Glutamatergic neuron (in vitro differentiated cells): ENCODE measurements around the gene FAM90A1. TPM values are rescaled to one million over a fixed set of nuclear protein-coding genes. Genes with fewer than 3 reads are reported as not detected.
A peak's percentile ranks its signal among the peaks of the same experiment; 100 is the strongest.
"Not testable (repeated sequence)": the region's sequence is repeated elsewhere in the genome, so short reads cannot be mapped to it uniquely, and the experiment has no call there.

Experiments used
- DNase-seq: peaks from one replicate; pipeline ENCODE4 v3.0.0; 2022
- H3K27ac Mint-ChIP-seq: one replicate; pipeline ENCODE4 v1.8.0; 2020; ENCODE audit warnings: mild to moderate bottlenecking, mixed read lengths, inconsistent platforms; ENCODE audit not compliant: unreplicated experiment
- H3K27me3 Mint-ChIP-seq: one replicate; pipeline ENCODE4 v1.8.0; 2020; ENCODE audit warnings: mild to moderate bottlenecking, moderate library complexity, mixed read lengths, inconsistent platforms; ENCODE audit not compliant: unreplicated experiment
- H3K36me3 Mint-ChIP-seq: one replicate; pipeline ENCODE4 v1.8.0; 2020; ENCODE audit warnings: mild to moderate bottlenecking, mixed read lengths, inconsistent platforms; ENCODE audit not compliant: unreplicated experiment
- H3K4me1 Mint-ChIP-seq: one replicate; pipeline ENCODE4 v1.8.0; 2020; ENCODE audit warnings: mild to moderate bottlenecking, low read depth, mixed read lengths, inconsistent platforms; ENCODE audit not compliant: unreplicated experiment
- H3K4me3 Mint-ChIP-seq: one replicate; pipeline ENCODE4 v1.8.0; 2020; ENCODE audit warnings: mild to moderate bottlenecking, mixed read lengths, inconsistent platforms; ENCODE audit not compliant: unreplicated experiment
- H3K9me3 Mint-ChIP-seq: one replicate; pipeline ENCODE4 v1.8.0; 2020; ENCODE audit warnings: mild to moderate bottlenecking, moderate library complexity, mixed read lengths, inconsistent platforms; ENCODE audit not compliant: unreplicated experiment
- total RNA-seq: library from RNA; stranded (reverse); fragmentation: NEBNext Ultra II Directional; extraction: Animal tissue kit (Norgen Biotek cat#: 25700); gene quantifications from one replicate; pipeline ENCODE4 v1.2.1, GENCODE V29; 2021; ENCODE audit not compliant: unreplicated experiment

Gene FAM90A1
- total RNA-seq, 1 donor from 2014 or later, result 0.54 TPM

DNA sequence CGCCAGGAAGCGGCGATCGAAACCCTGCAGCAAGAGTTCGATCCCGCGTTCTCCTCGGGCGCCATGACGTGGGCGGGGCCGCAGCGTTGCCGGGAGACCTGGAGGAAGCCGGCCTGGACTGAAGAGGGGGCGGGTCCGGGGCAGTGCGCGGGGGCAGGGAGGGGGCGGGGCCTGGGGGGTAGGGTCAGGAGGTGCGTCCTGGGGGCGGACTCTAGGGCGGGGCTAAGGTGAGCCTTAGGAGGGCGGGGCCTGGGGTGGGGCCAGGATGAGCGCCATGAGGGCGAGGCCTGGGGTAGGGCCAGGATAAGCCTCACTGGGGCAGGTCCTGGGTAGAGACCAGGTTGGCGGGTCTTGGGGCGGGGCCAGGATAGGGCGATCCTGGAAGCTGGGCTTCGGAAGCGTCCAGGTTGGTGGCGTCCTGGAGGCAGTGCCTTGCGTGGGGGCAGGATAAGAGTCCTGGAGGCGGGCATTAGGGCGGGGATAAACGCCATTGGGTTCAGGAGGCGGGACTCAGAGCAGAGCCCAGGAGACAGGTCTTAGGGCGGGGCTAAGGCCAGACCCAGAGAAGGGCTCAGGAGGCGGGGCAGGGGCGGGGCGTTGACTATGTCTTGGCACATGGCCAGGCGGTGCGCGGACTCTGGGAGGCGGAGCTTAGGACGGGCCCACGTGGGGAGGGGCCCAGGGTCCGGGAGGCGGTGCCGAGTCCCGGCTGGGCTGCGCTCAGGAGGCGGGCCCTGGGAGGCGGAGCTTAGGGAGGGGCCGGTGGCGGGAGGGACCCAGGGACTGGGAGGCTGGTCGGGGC lies 15.7 kb upstream of the FAM90A1 start:
- H3K9me3 Mint-ChIP-seq, H3K36me3 Mint-ChIP-seq, H3K4me1 Mint-ChIP-seq, H3K27me3 Mint-ChIP-seq: not testable (repeated sequence)
- peak overlapping the region; percentile 91 for H3K4me3 Mint-ChIP-seq
- peak; percentile 99 for DNase-seq
- peak overlapping the region; percentile 94 for H3K27ac Mint-ChIP-seq

DNA sequence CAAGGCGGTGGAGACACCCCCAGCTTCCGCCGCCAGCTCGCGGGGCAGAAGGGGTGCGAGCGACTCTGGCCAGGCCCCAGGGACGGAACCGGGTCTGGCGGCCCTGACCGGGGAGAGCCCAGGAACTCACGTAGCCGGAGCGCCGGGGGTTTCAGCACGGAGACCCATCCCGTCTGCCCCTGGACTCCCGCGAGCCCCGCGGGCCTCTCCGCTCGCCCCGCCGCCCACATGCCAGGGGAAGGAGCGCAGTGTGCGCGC lies 15.1 kb upstream of the FAM90A1 start:
- DNase-seq, H3K4me1 Mint-ChIP-seq, H3K9me3 Mint-ChIP-seq, H3K27me3 Mint-ChIP-seq, H3K36me3 Mint-ChIP-seq: not testable (repeated sequence)
- Mint-ChIP-seq H3K4me3 (peak overlapping the region; percentile 83), H3K27ac (peak overlapping the region; percentile 78)

DNA sequence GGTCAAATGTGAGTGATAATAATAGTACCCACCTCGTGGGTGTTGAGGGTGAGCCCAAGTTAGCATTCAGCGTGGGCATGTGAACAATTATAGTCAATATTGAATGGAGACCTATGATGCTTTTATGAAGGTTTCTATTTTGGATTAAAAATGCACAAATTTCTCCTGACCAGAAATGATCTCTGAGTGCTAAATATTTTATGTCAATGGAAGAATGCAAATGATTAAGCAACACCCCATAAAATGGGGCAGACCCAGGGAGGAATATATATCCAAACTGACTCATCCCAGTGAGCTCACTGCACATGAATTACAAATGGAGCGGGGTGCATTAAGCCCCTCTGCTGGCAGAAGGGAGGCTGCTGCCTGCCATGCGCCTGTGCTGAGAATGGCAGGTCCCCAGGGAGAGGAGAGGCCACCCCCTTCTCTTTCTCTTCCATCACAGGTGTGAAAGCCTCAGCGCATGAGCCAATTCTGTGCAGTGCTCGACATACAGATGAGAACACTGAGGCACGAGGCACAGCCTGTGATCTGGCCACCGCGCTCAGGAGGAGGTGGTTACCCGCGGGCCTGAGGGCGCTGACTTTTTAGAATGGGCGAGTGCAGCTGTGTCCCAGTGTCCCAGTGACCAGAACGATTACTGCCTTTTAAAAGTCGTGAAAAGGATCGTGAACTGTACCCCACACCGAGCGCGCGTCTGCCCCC lies 14.7 kb upstream of the FAM90A1 start:
- H3K36me3 Mint-ChIP-seq, result not testable (repeated sequence)
- H3K27ac Mint-ChIP-seq, result peak overlapping the region; percentile 78
- peak overlapping the region; percentile 83 for H3K4me3 Mint-ChIP-seq

GRCh38 chr12:8240340-8241114 lies 13.1 kb upstream of the FAM90A1 start:
- H3K9me3 Mint-ChIP-seq, H3K27ac Mint-ChIP-seq, H3K4me1 Mint-ChIP-seq, H3K4me3 Mint-ChIP-seq, H3K36me3 Mint-ChIP-seq, H3K27me3 Mint-ChIP-seq, DNase-seq: not testable (repeated sequence)

More for the DNA sequence above, 14.7 kb upstream of the FAM90A1 start:
- H3K27me3 Mint-ChIP-seq, H3K4me1 Mint-ChIP-seq, H3K9me3 Mint-ChIP-seq: not testable (repeated sequence)
- peak; percentile 58 for DNase-seq

GRCh38 chr12:8237031-8237430 lies 9.6 kb upstream of the FAM90A1 start:
- H3K4me1 Mint-ChIP-seq, H3K4me3 Mint-ChIP-seq, H3K27me3 Mint-ChIP-seq, DNase-seq, H3K9me3 Mint-ChIP-seq, H3K36me3 Mint-ChIP-seq: not testable (repeated sequence)
- H3K27ac Mint-ChIP-seq, result peak overlapping the region; percentile 75

DNA sequence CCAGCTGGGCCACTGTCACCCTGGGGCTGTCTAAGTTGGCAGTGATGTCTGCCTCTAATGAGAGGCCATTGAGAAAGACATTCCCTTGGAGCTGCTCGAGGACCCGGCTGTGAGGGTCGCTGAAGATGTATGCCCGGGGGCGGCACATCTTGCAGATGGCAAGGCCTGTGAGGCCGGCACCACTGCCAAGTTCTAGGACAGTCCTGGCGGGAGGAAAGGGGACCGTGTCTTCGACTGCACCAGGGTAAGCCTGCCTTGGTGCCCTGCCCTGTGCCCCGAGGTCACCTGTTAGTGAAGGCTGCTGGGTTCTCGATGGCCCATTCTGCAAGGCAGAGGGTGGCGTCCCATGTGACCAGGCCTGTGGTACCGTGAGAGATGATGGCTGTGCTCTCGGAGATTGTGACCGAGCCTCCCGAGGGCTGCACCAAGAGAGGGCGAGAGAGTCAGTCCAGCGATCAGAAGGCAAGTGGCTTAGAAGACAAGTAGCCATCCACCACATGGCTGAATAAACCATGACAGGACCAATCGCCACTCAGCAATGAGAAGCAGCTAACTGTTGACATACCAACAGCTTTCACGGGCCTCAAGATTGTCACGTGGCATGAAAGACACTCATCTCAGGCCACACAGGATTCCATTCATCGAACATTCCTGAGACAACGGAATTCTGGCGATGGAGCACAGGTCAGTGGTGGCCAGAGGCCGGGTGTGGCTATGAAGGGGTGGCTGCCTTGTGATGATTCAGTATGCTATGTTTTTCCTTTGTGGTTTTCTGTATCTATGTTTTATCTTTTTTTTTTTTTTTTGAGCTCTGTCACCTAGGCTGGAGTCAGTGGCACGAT lies 8.1 kb upstream of the FAM90A1 start:
- not testable (repeated sequence) for H3K9me3 Mint-ChIP-seq, DNase-seq, H3K27me3 Mint-ChIP-seq, H3K36me3 Mint-ChIP-seq, H3K4me1 Mint-ChIP-seq, H3K4me3 Mint-ChIP-seq, H3K27ac Mint-ChIP-seq

- DNase-seq, H3K9me3 Mint-ChIP-seq, H3K4me3 Mint-ChIP-seq, H3K27ac Mint-ChIP-seq, H3K36me3 Mint-ChIP-seq, H3K4me1 Mint-ChIP-seq, H3K27me3 Mint-ChIP-seq: not testable (repeated sequence)
Observed at GRCh38 chr12:8234746-8235145, 7.3 kb upstream of the FAM90A1 start.

GRCh38 chr12:8233935-8234495 lies 6.6 kb upstream of the FAM90A1 start:
- DNase-seq, H3K9me3 Mint-ChIP-seq, H3K36me3 Mint-ChIP-seq, H3K4me3 Mint-ChIP-seq, H3K27me3 Mint-ChIP-seq, H3K4me1 Mint-ChIP-seq, H3K27ac Mint-ChIP-seq: not testable (repeated sequence)

- not testable (repeated sequence) for H3K27ac Mint-ChIP-seq
Observed at GRCh38 chr12:8233300-8233855, 6.0 kb upstream of the FAM90A1 start.

More at GRCh38 chr12:8233300-8233855, 6.0 kb upstream of the FAM90A1 start:
- not testable (repeated sequence) for H3K36me3 Mint-ChIP-seq, H3K4me1 Mint-ChIP-seq, DNase-seq, H3K4me3 Mint-ChIP-seq, H3K27me3 Mint-ChIP-seq, H3K9me3 Mint-ChIP-seq
